Prostate gland (tissue), 2 donors: ENCODE data around the gene DPEP2.

Experiments used
- CTCF ChIP-seq, 4 experiments: fragments of 200-600 bp in 2 of 4; fragments of 450-650 bp in 2 of 4; sonication (generic) in 2 of 4; IDR thresholded peaks; 1 replicate in 3 of 4; 2 replicates in 1 of 4; pipeline ENCODE4 v1.5.1; 2016 to 2019; ENCODE audit warnings: antibody characterized with exemption in 4 of 4, mild to moderate bottlenecking in 2 of 4, moderate library complexity in 2 of 4
- POLR2A ChIP-seq: fragments of 450-650 bp; IDR thresholded peaks from one replicate; pipeline ENCODE4 v1.6.1; 2016; ENCODE audit warnings: antibody characterized with exemption, mild to moderate bottlenecking

DNA sequence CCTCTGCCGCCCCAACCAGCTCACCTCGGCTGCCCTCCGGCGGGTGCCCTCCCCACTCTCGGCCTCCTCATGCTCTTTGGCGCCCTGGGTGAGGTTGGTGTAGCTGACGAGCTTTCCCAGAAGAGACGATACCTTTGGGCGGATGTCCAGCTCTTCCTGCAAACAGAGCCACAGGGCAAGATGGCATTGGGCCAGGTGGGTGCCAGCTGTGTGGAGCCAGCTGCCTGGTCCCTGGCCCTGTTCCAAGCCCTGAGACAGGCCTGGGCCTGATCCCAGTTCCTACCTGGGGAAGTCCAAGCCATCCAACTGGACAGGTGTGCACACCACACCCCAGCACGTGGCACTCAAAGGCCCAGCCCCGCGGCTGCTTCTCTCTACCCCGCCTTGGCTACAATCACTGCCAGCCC lies 37.7 kb downstream of the DPEP2 start:
- TF ChIP-seq CTCF (IDR thresholded peaks at IDR 0.05) (no peak), POLR2A (no peak)
